Frontal cortex (tissue), 4 donors: Measurements from ENCODE around the gene APOBEC3A. TPM values are rescaled to one million over a fixed set of nuclear protein-coding genes. Genes with fewer than 3 reads are reported as not detected.
"Not testable (repeated sequence)": the region's sequence is repeated elsewhere in the genome, so short reads cannot be mapped to it uniquely, and the experiment has no call there.

Experiments used
- DNase-seq, 2 donors: peaks; one replicate each; pipeline ENCODE4 v3.0.0; 2012; ENCODE audit warnings: low spot score in 2 of 2
- FAIRE-seq: peaks from 2 replicates; lab custom pipeline; 2012; peaks lifted over from hg19 to GRCh38; lab: Jason Lieb, UNC
- total RNA-seq: library from RNA; depleted of rRNA; stranded (reverse); fragments of >200 nt; gene quantifications from one replicate; pipeline ENCODE4 v1.2.3, GENCODE V29; 2014
- donor health status: control.
- donor health status: control.
- donor health status: control.

APOBEC3A gene
- total RNA-seq, 1 donor from 2014 or later: not detected

GRCh38 chr22:38973289-38974169 is 16.1 kb downstream of the APOBEC3A start:
- FAIRE-seq (no peak), DNase-seq (no peak)

GRCh38 chr22:38974170-38974825 is 16.9 kb downstream of the APOBEC3A start:
- DNase-seq (no peak), FAIRE-seq (no peak)

GRCh38 chr22:38974826-38975175 is 17.4 kb downstream of the APOBEC3A start:
- FAIRE-seq: no peak
- DNase-seq: no peak

GRCh38 chr22:38977289-38977688 is 19.9 kb downstream of the APOBEC3A start:
- not testable (repeated sequence) for FAIRE-seq

GRCh38 chr22:38980587-38980986 is 23.2 kb downstream of the APOBEC3A start:
- not testable (repeated sequence) for DNase-seq, FAIRE-seq

More at GRCh38 chr22:38977289-38977688, 19.9 kb downstream of the APOBEC3A start:
- not testable (repeated sequence) for DNase-seq

GRCh38 chr22:38981005-38981991 is 23.9 kb downstream of the APOBEC3A start:
- no peak for FAIRE-seq
- DNase-seq: no peak

- no peak for FAIRE-seq
- DNase-seq: peak; percentile 28 to 81
These were observed 24.9 kb downstream of the APOBEC3A start, which contains the start of gene APOBEC3B for GRCh38 chr22:38981992-38982927. Gene APOBEC3B, plus strand, starts transcription at chr22:38982347. Its CDS starts 107 bp downstream, at chr22:38982454.

GRCh38 chr22:38984224-38984623 is 26.8 kb downstream of the APOBEC3A start:
- FAIRE-seq: no peak
- DNase-seq: no peak

GRCh38 chr22:38984784-38985757 is 27.7 kb downstream of the APOBEC3A start:
- not testable (repeated sequence) for FAIRE-seq, DNase-seq

GRCh38 chr22:38986629-38987028 is 29.2 kb downstream of the APOBEC3A start:
- DNase-seq (no peak), FAIRE-seq (no peak)

- DNase-seq (no peak), FAIRE-seq (no peak)
These were observed 29.9 kb downstream of the APOBEC3A start for GRCh38 chr22:38987171-38987895.

GRCh38 chr22:38989466-38989865 is 32.1 kb downstream of the APOBEC3A start:
- no peak for FAIRE-seq
- no peak for DNase-seq

- FAIRE-seq, DNase-seq: not testable (repeated sequence)
These were observed 35.5 kb downstream of the APOBEC3A start for GRCh38 chr22:38992871-38993371.

GRCh38 chr22:38996105-38996504 is 38.7 kb downstream of the APOBEC3A start:
- FAIRE-seq (no peak), DNase-seq (no peak)

- DNase-seq: no peak
- no peak for FAIRE-seq
These were observed 40.1 kb downstream of the APOBEC3A start for GRCh38 chr22:38997518-38997917.

GRCh38 chr22:39003165-39003638 is 45.8 kb downstream of the APOBEC3A start:
- FAIRE-seq (no peak), DNase-seq (peak; percentile 56 to 74)

- no peak for FAIRE-seq
- no peak for DNase-seq
These were observed 49.8 kb downstream of the APOBEC3A start for GRCh38 chr22:39007177-39007576.
